Breast epithelium (tissue), 3 donors: Measurements from ENCODE around the gene GSG1L2.

Experiments
- POLR2A ChIP-seq: fragments of 450-650 bp; IDR thresholded peaks from one replicate; pipeline ENCODE4 v1.6.1; 2016; ENCODE audit warnings: antibody characterized with exemption, mild to moderate bottlenecking, moderate library complexity
- POLR2AphosphoS5 ChIP-seq, 3 donors: sonication (generic); formaldehyde crosslinking; IDR thresholded peaks; one replicate each; pipeline ENCODE4 v1.6.1; 2017; ENCODE audit warnings: antibody characterized with exemption in 3 of 3
- TF ChIP-seq, protein P1 (sequence below), 3 donors: fragments of 450-650 bp; IDR thresholded peaks; one replicate each; pipeline ENCODE4 v1.5.1; 2016 to 2017; ENCODE audit warnings: antibody characterized with exemption in 3 of 3, mild to moderate bottlenecking in 3 of 3, moderate library complexity in 3 of 3

DNA sequence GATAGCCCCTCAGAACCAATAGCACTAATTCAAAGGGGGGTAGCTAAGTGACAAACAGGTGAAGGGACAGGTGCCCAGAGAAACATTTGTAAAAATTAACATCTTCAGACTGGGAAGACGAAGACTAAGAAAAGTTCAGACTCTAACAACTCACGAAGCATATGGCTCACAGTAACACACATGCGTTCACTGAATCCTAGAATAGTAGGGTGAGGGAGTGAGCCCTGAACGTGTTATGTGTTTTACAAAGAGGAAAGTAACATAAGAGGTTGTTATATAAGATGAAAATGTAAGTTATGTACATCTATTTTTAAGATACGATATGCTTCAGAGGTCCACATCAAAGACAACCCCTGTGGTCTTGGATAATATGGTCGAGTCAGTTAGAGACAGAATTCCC lies 15.2 kb downstream of the GSG1L2 start:
- TF ChIP-seq, protein P1, sequence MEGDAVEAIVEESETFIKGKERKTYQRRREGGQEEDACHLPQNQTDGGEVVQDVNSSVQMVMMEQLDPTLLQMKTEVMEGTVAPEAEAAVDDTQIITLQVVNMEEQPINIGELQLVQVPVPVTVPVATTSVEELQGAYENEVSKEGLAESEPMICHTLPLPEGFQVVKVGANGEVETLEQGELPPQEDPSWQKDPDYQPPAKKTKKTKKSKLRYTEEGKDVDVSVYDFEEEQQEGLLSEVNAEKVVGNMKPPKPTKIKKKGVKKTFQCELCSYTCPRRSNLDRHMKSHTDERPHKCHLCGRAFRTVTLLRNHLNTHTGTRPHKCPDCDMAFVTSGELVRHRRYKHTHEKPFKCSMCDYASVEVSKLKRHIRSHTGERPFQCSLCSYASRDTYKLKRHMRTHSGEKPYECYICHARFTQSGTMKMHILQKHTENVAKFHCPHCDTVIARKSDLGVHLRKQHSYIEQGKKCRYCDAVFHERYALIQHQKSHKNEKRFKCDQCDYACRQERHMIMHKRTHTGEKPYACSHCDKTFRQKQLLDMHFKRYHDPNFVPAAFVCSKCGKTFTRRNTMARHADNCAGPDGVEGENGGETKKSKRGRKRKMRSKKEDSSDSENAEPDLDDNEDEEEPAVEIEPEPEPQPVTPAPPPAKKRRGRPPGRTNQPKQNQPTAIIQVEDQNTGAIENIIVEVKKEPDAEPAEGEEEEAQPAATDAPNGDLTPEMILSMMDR (IDR thresholded peaks at IDR 0.05): no peak
- TF ChIP-seq POLR2A (no peak), POLR2AphosphoS5 (IDR thresholded peaks at IDR 0.05) (no peak)
